Activated CD4-positive, alpha-beta memory T cell treated with anti-CD3 and anti-CD28 coated beads for 36 hours (primary cell): ENCODE data around the gene USP4. TPM values are rescaled to one million over a fixed set of nuclear protein-coding genes. Genes with fewer than 3 reads are reported as not detected.
A peak's percentile ranks its signal among the peaks of the same experiment; 100 is the strongest.
"Not testable (repeated sequence)": the region's sequence is repeated elsewhere in the genome, so short reads cannot be mapped to it uniquely, and the experiment has no call there.

Experiments used
- CTCF ChIA-PET: fragments of 350-600 bp; sonication (Branson Sonifier 250); formaldehyde crosslinking; loops from one replicate; lab custom pipeline; 2021; ENCODE audit warnings: antibody characterized with exemption, inconsistent platforms; lab: Charles Lee
- POLR2A ChIA-PET: fragments of 350-600 bp; sonication (Branson Sonifier 250); formaldehyde crosslinking; loops from one replicate; lab custom pipeline; 2021; ENCODE audit warnings: antibody characterized with exemption; lab: Charles Lee
- DNase-seq: peaks from one replicate; pipeline ENCODE4 v3.0.0-alpha.2; 2020
- H3K27ac Mint-ChIP-seq: one replicate; pipeline ENCODE4 v1.8.0; 2021; ENCODE audit warnings: mixed read lengths
- H3K27me3 Mint-ChIP-seq: one replicate; pipeline ENCODE4 v1.8.0; 2021; ENCODE audit warnings: mixed read lengths
- H3K36me3 Mint-ChIP-seq: one replicate; pipeline ENCODE4 v1.8.0; 2021; ENCODE audit warnings: mixed read lengths
- H3K4me1 Mint-ChIP-seq: one replicate; pipeline ENCODE4 v1.8.0; 2021; ENCODE audit warnings: low read depth, mixed read lengths
- H3K4me3 Mint-ChIP-seq: one replicate; pipeline ENCODE4 v1.8.0; 2021; ENCODE audit warnings: mild to moderate bottlenecking, mixed read lengths
- H3K9me3 Mint-ChIP-seq: one replicate; pipeline ENCODE4 v1.8.0; 2021; ENCODE audit warnings: mixed read lengths
- intact Hi-C: fragments of 100-400 bp; cut with micrococcal nuclease; formaldehyde crosslinking; loops from one replicate; pipeline ENCODE4 v1.15.1; 2023
- total RNA-seq, 2 experiments: library from RNA; stranded (reverse); gene quantifications; one replicate each; pipeline ENCODE4 v1.2.3, GENCODE V29; 2021

USP4 gene
- total RNA-seq, 2 experiments from 2014 or later: 79.4 to 79.7 TPM

DNA sequence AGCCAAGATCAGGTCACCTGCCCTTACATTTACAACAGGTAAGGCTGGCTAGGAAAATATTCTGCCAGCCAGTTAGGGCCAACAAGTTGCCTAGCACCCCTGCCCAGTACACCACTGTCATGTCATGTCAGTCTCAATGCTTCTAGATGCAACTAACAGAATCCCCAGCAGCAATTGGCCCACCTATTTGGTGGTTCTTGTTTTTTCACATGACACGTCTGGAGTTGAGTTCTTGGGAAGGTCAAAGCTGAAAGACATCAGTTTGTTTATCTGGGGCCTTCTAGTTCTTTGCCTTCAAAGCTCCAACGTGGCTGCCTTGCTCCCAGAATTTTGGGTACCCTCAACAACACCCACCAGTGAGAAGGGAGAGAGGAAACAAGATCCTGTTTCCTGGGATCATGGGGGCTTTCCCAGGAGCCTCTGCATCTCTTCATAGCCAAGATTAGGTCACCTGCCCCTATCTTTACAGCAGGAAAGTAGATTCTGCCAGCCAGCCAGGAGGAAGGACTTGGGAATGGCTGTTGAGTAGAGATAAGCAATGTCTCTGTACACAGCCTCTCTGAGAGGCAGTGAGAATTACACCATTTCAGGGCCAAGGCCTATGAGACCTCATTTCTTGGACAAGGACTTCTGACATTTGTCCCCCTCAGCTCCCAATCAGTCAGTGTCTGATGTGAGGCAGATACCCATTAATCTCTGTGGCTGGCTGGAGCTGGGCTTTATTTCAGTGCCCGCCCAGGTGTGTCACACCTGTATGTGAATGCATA is 9.7 kb upstream of the USP4 start:
- ChIA-PET POLR2A (no interaction called here), CTCF (interaction anchor here (2.2 kb wide), 1 partner anchor 10 kb away, joined by 8 read pairs; the partner anchor contains the start of gene USP4)
- no peaks in the 10 kb centered on the region for H3K27me3 Mint-ChIP-seq
- intact Hi-C loops: loop anchor here (10.0 kb wide), 2 partner anchors 255 to 325 kb away; partner anchors contain the start of genes IMPDH2, NDUFAF3 and QRICH1
- no peak overlapping the region for H3K4me3 Mint-ChIP-seq
- H3K36me3 Mint-ChIP-seq: peaks cover 2% of the 10 kb centered on the region
- H3K27ac Mint-ChIP-seq: no peak overlapping the region
- peaks cover 22% of the 10 kb centered on the region for H3K4me1 Mint-ChIP-seq
- no peaks in the 10 kb centered on the region for H3K9me3 Mint-ChIP-seq
- no peak for DNase-seq

DNA sequence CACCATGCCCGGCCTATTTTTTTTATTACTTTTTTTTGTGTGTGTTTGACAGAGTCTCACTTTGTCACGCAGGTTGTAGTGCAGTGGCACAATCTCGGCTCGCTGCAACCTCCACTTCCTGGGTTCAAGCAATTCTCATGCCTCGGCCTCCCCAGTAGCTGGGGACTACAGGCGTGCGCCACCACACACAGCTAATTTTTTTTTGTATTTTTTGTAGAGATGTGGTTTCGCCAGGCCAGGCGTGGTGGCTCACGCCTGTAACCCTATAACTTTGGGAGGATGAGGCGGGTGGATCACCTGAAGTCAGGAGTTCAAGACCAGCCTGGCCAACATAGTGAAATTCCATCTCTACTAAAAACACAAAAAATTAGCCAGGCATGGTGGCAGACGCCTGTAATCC is 8.5 kb upstream of the USP4 start:
- H3K27me3 Mint-ChIP-seq, POLR2A ChIA-PET, H3K27ac Mint-ChIP-seq, H3K4me3 Mint-ChIP-seq, H3K9me3 Mint-ChIP-seq, H3K36me3 Mint-ChIP-seq, DNase-seq, CTCF ChIA-PET: not testable (repeated sequence)
- intact Hi-C loops: loop anchor here (10.0 kb wide), 2 partner anchors 254 to 324 kb away; partner anchors contain the start of genes IMPDH2, NDUFAF3 and QRICH1
- H3K4me1 Mint-ChIP-seq: peaks cover 24% of the 10 kb centered on the region

DNA sequence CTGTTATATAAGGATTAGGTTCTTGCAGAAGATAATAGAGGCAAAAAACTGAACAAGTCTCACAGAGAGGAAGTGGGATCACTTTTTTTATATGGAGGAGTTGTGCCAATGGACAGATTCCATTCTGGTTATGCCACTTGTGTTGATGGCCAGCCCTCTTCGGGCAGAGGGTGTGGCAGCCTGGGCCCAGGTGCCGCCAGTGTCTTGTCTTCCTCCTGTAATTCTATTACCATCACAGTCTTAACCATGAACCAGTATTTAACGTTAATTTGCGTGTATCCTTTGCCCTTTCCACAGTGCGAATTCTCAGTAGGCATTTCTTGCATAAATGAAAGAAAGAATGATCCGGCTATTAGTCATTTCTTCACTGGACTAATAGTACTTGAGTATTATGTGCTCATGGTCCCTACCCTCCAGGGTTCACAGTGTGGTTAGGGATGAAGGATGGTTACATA is 7.0 kb upstream of the USP4 start:
- CTCF ChIA-PET: interaction anchor here (0.6 kb wide), 1 partner anchor 102 kb away, joined by 4 read pairs; no protein-coding TSS in a partner anchor
- no peaks in the 10 kb centered on the region for H3K27me3 Mint-ChIP-seq
- intact Hi-C loops: loop anchor here (10.0 kb wide), 2 partner anchors 252 to 322 kb away; partner anchors contain the start of genes IMPDH2, NDUFAF3 and QRICH1

DNA sequence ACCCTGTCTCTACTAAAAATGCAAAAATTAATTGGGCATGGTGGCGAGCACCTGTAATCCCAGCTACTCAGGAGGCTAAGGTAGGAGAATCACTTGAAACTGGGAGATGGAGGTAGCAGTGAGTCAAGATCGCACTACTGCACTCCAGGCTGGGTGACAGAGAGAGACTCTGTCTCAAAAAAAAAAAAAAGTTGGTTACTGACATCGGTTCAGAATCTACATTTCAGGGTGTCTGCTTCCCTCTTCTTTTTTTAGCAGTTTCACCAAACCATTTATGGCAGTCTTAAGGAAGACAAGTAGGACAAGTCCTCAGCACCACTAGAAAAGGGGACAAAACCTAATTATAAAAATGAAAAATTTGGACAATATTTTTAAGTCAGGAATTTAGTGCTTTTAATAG is 3.3 kb upstream of the USP4 start:
- Mint-ChIP-seq H3K9me3 (no peaks in the 10 kb centered on the region), H3K4me3 (no peak overlapping the region), H3K36me3 (peaks cover 3% of the 10 kb centered on the region), H3K4me1 (peaks cover 40% of the 10 kb centered on the region), H3K27me3 (no peaks in the 10 kb centered on the region), H3K27ac (peak overlapping the region; percentile 39)
- no peak for DNase-seq
- ChIA-PET CTCF (interaction anchor here (2.3 kb wide), 1 partner anchor 106 kb away, joined by 9 read pairs; no protein-coding TSS in a partner anchor), POLR2A (interaction anchor here (0.6 kb wide), 1 partner anchor 281 kb away, joined by 7 read pairs; no protein-coding TSS in a partner anchor)
- intact Hi-C loops: loop anchor here (10.0 kb wide), 2 partner anchors 248 to 318 kb away; partner anchors contain the start of genes IMPDH2, NDUFAF3 and QRICH1

More for the DNA sequence above, 7.0 kb upstream of the USP4 start:
- no peak for DNase-seq
- Mint-ChIP-seq H3K27ac (no peak overlapping the region), H3K4me1 (peaks cover 24% of the 10 kb centered on the region), H3K36me3 (no peaks in the 10 kb centered on the region), H3K4me3 (no peak overlapping the region), H3K9me3 (no peaks in the 10 kb centered on the region)
- POLR2A ChIA-PET: no interaction called here

DNA sequence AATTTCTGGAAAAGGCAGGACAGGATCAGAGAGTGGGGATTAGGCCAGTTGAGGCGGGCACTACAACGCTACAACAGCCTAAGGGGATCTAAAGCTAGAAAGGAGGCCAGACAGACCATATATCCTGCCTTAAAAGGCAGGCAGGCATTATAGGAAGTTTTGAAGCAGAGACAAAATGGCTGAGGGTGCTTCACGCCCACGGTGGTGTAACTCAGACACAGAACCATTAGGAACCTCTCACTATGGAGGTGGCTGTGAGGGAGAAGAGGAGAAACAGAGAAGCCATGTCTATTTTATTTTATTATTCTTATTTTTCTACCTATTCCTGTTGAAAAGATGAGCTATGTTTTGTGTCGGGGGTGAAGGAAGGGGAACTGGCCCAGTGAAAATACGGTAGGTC is 2.1 kb upstream of the USP4 start:
- peaks cover 43% of the 10 kb centered on the region for H3K4me1 Mint-ChIP-seq
- ChIA-PET CTCF (no interaction called here), POLR2A (interaction anchor here (1.0 kb wide), 1 partner anchor 122 kb away, joined by 6 read pairs; no protein-coding TSS in a partner anchor)
- H3K27me3 Mint-ChIP-seq: no peaks in the 10 kb centered on the region
- H3K4me3 Mint-ChIP-seq: no peak overlapping the region
- DNase-seq: no peak
- peaks cover 5% of the 10 kb centered on the region for H3K36me3 Mint-ChIP-seq
- intact Hi-C loops: loop anchor here (10.0 kb wide), 2 partner anchors 247 to 317 kb away; partner anchors contain the start of genes IMPDH2, NDUFAF3 and QRICH1
- H3K9me3 Mint-ChIP-seq: no peaks in the 10 kb centered on the region
- H3K27ac Mint-ChIP-seq: peak overlapping the region; percentile 82

DNA sequence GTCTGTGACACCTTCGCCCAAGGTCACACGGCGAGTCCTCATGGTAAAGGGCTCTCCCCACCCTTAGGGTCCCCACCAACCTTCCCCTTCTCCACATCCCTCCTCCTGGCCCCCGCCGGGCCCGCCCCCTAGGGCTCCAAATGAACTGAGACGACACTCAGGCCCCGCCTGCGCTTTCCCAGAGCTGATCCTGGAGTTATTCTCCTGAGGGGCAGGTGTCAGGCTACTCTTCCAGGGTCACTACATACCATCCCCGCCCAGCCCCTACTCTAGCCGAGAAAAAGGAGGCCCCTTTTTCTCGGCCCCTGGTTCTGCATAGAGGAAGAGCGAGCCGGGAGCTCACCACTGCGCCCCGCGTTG is 292 bp downstream of the USP4 start:
- Mint-ChIP-seq H3K4me3 (peak overlapping the region; percentile 96), H3K4me1 (peaks cover 38% of the 10 kb centered on the region), H3K27me3 (no peaks in the 10 kb centered on the region), H3K27ac (peak overlapping the region; percentile 99), H3K36me3 (peaks cover 17% of the 10 kb centered on the region), H3K9me3 (no peaks in the 10 kb centered on the region)
- POLR2A ChIA-PET: interaction anchor here (0.8 to 2.9 kb wide), 17 partner anchors 8 to 334 kb away, joined by 3 to 34 read pairs (median 6); partner anchors contain the start of genes DAG1, GPX1, NDUFAF3 and QRICH1
- intact Hi-C loops: no loop called here
- CTCF ChIA-PET: interaction anchor here (1.2 to 3.3 kb wide), 16 partner anchors 9 to 318 kb away, joined by 3 to 49 read pairs (median 10); partner anchors contain the start of genes DAG1, GPX1, KLHDC8B and NDUFAF3
- DNase-seq: peak; percentile 46

DNA sequence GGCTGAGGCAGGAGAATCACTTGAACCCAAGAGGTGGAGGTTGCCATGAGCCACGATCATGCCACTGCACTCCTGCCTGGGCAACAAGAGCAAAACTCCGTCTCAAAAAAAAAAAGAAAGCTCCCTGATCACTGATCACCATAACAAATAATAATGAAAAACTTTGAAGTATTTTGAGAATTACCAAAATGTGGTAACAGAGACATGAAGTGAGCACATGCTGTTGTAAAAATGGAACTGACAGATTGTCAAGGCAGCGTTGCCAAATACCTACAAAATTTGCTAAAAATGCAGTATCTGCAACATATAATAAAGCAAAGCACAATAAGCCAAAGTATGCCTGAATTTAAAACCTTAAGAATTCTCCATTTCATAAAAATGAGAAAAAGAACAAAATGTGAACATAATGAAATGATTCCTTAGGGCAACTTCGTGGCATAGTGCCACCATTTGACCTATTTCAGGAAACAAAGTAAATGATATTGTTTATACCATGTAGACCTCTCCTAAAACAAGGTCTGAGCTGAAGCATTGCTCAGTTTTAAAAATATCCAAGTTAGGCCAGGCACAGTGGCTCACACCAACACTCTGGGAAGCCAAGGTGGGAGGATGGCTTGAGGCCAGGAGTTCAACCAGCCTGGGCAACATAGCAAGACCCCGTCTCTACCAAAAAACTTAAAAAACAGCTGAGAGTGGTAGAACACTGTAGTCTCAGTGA is 5.8 kb downstream of the USP4 start:
- H3K27me3 Mint-ChIP-seq: no peaks in the 10 kb centered on the region
- H3K36me3 Mint-ChIP-seq: peaks cover 36% of the 10 kb centered on the region
- CTCF ChIA-PET: interaction anchor here (1.5 to 2.2 kb wide), 2 partner anchors 25 to 115 kb away, joined by 5 to 10 read pairs; partner anchors contain the start of gene GPX1
- H3K27ac Mint-ChIP-seq: peak overlapping the region; percentile 79
- intact Hi-C loops: no loop called here
- H3K9me3 Mint-ChIP-seq: no peaks in the 10 kb centered on the region
- peaks cover 26% of the 10 kb centered on the region for H3K4me1 Mint-ChIP-seq
- no peak for DNase-seq
- no peak overlapping the region for H3K4me3 Mint-ChIP-seq
- POLR2A ChIA-PET: interaction anchor here (1.2 kb wide), 1 partner anchor 14 kb away, joined by 3 read pairs; no protein-coding TSS in a partner anchor

DNA sequence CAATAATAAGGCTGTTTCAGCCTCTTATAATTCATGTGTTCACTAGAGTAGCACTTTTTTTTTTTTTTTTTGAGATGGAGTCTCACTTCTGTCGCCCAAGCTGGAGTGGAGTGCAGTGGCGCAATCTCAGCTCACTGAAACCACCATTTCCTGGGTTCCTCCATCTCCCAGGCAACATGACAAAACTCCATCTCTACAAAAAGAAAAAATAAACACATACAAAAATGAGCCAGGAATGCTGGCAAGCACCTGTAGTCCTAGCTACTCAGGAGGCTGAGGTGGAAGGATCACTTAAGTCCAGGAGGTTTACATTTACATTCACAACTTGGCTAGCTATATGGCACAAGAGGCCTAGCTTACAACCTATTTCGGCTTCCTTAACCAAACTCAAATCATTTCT is 6.8 kb downstream of the USP4 start:
- ChIA-PET CTCF (interaction anchor here (1.7 to 1.8 kb wide), 2 partner anchors 116 to 162 kb away, joined by 3 to 5 read pairs; partner anchors contain the start of gene KLHDC8B), POLR2A (interaction anchor here (0.6 to 0.7 kb wide), 2 partner anchors 128 to 390 kb away, joined by 3 to 4 read pairs; no protein-coding TSS in a partner anchor)
- Mint-ChIP-seq H3K27ac (peak overlapping the region; percentile 79), H3K36me3 (peaks cover 38% of the 10 kb centered on the region), H3K4me3 (no peak overlapping the region), H3K9me3 (no peaks in the 10 kb centered on the region), H3K27me3 (no peaks in the 10 kb centered on the region), H3K4me1 (peaks cover 18% of the 10 kb centered on the region)
- intact Hi-C loops: no loop called here
- peak; percentile 30 for DNase-seq

DNA sequence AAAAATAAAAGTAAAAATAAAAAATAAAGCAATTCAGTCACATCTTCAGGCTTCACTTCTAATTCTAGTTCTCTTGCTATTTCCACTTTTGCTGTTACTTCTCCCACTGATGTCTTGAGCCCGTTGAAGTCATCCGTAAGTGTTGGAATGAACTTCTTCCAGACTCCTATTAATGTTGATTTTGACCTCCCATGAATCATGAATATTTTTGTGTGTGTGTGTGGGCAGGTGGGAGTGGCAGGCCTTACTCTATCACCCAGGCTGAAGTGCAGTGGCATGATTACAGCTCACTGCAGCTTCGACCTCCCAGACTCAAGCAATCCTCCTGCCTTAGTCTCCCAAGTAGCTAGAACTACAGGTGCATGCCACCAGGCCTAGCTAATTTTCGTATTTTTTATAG is 10.7 kb downstream of the USP4 start:
- DNase-seq: no peak
- peaks cover 34% of the 10 kb centered on the region for H3K36me3 Mint-ChIP-seq
- POLR2A ChIA-PET: no interaction called here

DNA sequence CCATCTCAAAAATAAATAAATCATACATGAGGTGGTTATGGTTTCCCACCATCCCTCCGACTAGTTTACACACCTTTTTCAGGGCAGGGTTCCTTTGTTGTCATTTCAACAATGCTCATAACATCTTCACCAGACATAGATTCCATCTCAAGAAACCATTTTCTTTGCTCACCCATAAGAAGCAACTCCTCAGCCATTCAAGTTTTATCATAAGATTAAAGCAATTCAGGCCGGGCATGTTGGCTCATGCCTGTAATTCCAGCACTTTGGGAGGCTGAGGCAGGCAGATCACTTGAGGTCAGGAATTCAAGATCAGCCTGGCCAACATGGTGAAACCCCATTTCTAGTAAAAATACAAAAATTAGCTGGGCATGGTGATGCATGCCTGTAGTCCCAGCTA is 11.5 kb downstream of the USP4 start:
- H3K9me3 Mint-ChIP-seq, H3K27ac Mint-ChIP-seq, H3K4me3 Mint-ChIP-seq, DNase-seq, H3K27me3 Mint-ChIP-seq, intact Hi-C loops, H3K4me1 Mint-ChIP-seq, POLR2A ChIA-PET, CTCF ChIA-PET: not testable (repeated sequence)
- H3K36me3 Mint-ChIP-seq: peaks cover 33% of the 10 kb centered on the region

More for the DNA sequence above, 10.7 kb downstream of the USP4 start:
- Mint-ChIP-seq H3K4me1 (peaks cover 12% of the 10 kb centered on the region), H3K27ac (no peak overlapping the region), H3K4me3 (no peak overlapping the region), H3K27me3 (no peaks in the 10 kb centered on the region), H3K9me3 (no peaks in the 10 kb centered on the region)
- intact Hi-C loops: no loop called here
- CTCF ChIA-PET: no interaction called here

DNA sequence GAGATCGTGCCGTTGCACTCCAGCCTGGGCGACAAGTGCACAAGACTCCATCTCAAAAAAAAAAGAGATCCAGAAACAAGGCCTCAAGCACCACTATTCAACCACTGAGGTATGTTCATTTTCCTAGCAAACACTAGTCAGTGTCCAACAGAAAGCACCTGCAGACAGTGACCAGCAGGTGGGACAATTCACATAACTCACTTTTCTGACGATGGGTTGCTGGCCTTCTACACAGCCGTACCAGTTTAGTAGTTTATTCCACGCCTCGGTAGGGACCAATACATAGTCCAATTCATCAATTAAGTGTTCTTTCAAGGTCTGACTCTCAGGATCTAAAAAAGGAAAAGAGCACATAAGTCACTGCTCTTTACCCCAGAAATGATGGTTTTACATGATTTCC is 12.4 kb downstream of the USP4 start:
- CTCF ChIA-PET: interaction anchor here (1.0 kb wide), 1 partner anchor 116 kb away, joined by 3 read pairs; no protein-coding TSS in a partner anchor

More for the DNA sequence above, 12.4 kb downstream of the USP4 start:
- Mint-ChIP-seq H3K4me3 (no peak overlapping the region), H3K4me1 (no peaks in the 10 kb centered on the region), H3K27me3 (no peaks in the 10 kb centered on the region), H3K27ac (no peak overlapping the region), H3K36me3 (peaks cover 30% of the 10 kb centered on the region), H3K9me3 (no peaks in the 10 kb centered on the region)
- intact Hi-C loops: no loop called here
- no peak for DNase-seq
- POLR2A ChIA-PET: no interaction called here
